Measurements from ENCODE around the gene MTG1.

DNA sequence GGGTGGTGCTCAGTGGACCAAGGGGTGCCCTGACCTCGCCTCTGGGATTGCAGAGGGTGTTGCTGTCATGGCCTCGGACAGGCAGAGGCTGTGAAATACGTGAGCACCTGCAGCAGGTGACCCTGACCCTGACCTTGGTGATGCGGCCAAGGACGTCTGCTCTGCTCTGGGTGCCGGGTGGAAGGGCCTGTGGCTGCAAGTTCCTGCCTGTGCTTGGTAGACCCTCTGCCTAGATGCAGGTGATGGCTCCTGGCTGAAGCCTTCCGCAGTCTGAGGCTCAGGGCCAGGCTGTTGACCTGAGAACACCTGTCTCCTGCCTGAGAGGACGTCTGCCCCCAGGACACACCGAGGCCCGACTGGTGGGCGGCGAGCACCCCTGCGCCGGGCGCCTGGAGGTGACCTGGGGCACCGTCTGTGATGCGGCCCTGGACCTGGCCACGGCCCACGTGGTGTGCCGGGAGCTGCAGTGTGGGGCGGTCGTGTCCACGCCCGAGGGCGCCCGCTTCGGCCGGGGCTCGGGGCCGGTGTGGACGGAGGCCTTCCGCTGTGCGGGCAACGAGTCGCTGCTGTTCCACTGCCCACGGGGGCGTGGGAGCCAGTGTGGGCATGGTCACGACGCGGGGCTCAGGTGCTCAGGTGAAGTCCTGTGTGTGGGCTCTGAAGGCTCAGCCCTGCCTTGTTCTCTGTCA, 64.2 kb downstream of the MTG1 start:
- TF ChIP-seq, protein P1, sequence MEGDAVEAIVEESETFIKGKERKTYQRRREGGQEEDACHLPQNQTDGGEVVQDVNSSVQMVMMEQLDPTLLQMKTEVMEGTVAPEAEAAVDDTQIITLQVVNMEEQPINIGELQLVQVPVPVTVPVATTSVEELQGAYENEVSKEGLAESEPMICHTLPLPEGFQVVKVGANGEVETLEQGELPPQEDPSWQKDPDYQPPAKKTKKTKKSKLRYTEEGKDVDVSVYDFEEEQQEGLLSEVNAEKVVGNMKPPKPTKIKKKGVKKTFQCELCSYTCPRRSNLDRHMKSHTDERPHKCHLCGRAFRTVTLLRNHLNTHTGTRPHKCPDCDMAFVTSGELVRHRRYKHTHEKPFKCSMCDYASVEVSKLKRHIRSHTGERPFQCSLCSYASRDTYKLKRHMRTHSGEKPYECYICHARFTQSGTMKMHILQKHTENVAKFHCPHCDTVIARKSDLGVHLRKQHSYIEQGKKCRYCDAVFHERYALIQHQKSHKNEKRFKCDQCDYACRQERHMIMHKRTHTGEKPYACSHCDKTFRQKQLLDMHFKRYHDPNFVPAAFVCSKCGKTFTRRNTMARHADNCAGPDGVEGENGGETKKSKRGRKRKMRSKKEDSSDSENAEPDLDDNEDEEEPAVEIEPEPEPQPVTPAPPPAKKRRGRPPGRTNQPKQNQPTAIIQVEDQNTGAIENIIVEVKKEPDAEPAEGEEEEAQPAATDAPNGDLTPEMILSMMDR (IDR thresholded peaks at IDR 0.05; ENCODE audit: low read depth, low read length): no peak
- TF ChIP-seq POLR2A (IDR thresholded peaks at IDR 0.05; ENCODE audit: extremely low read depth, insufficient read length) (no peak), MAX (IDR thresholded peaks at IDR 0.05; ENCODE audit: low read depth, low read length) (no peak), MYC (IDR thresholded peaks at IDR 0.05; ENCODE audit: low read depth, low read length) (no peak)

Data from NB4 (cell line).